Sigmoid colon (tissue), 7 donors: ENCODE data around the gene CACNB2. TPM values are rescaled to one million over a fixed set of nuclear protein-coding genes. Genes with fewer than 3 reads are reported as not detected.

ENCODE experiments used
- DNase-seq: peaks from one replicate; pipeline ENCODE4 v3.0.0-alpha.2; 2019
- H3K27ac ChIP-seq, 4 donors: fragments of 200-600 bp; sonication (generic); one replicate each; pipeline ENCODE4 v1.5.1; 2016 to 2019; ENCODE audit warnings: mild to moderate bottlenecking in 1 of 4
- H3K27me3 ChIP-seq, 3 donors: fragments of 200-600 bp; sonication (generic); one replicate each; pipeline ENCODE4 v1.5.1; 2019; ENCODE audit warnings: mild to moderate bottlenecking in 1 of 3
- H3K36me3 ChIP-seq, 4 donors: fragments of 200-600 bp; sonication (generic); one replicate each; pipeline ENCODE4 v1.5.1; 2016 to 2019
- H3K4me1 ChIP-seq, 4 donors: fragments of 200-600 bp; sonication (generic); one replicate each; pipeline ENCODE4 v1.5.1; 2017 to 2019
- H3K4me3 ChIP-seq, 4 donors: fragments of 200-600 bp; sonication (generic); one replicate each; pipeline ENCODE4 v1.5.1; 2017 to 2019; ENCODE audit warnings: mild to moderate bottlenecking in 2 of 4, moderate library complexity in 1 of 4
- H3K9me3 ChIP-seq, 4 donors: fragments of 200-600 bp in 3 of 4; sonication (generic) in 3 of 4; one replicate each; pipeline versions ENCODE4 v1.5.1 to v1.6.1; 2013 to 2019
- EP300 ChIP-seq, 4 donors: sonication (generic); formaldehyde crosslinking; IDR thresholded peaks; one replicate each; pipeline ENCODE4 v1.6.1; 2017; ENCODE audit warnings: antibody characterized with exemption in 4 of 4
- POLR2A ChIP-seq, 2 donors: fragments of 450-650 bp; IDR thresholded peaks; one replicate each; pipeline ENCODE4 v1.6.1; 2016; ENCODE audit warnings: antibody characterized with exemption in 2 of 2, mild to moderate bottlenecking in 2 of 2, moderate library complexity in 2 of 2
- POLR2AphosphoS5 ChIP-seq, 4 donors: sonication (generic); formaldehyde crosslinking; IDR thresholded peaks; one replicate each; pipeline ENCODE4 v1.6.1; 2017; ENCODE audit warnings: antibody characterized with exemption in 4 of 4
- WGBS, 2 donors: extraction: QIAGEN DNeasy Blood & Tissue Kit; methylation state at CpG; one replicate each; pipeline ENCODE4 v1.1.7; 2013; 5-methylcytosine and 5-hydroxymethylcytosine counted together
- intact Hi-C: fragments of 100-400 bp; cut with DNase I; formaldehyde crosslinking; loops from one replicate; pipeline ENCODE4 v1.15.1; 2023
- polyA plus RNA-seq, 3 donors: library from polyadenylated mRNA; stranded (reverse); fragments of 200-250 nt; gene quantifications; one replicate each; pipeline ENCODE4 v1.2.3, GENCODE V29; 2013
- total RNA-seq, 4 donors: library from RNA; depleted of rRNA; stranded (reverse); fragments of >200 nt; gene quantifications; one replicate each; pipeline ENCODE4 v1.1.0, GENCODE V29; 2016
- TF ChIP-seq, protein P1 (sequence below), 4 experiments: fragments of 450-650 bp in 3 of 4; fragments of 200-600 bp in 1 of 4; IDR thresholded peaks; one replicate each; pipeline ENCODE4 v1.5.1; 2016 to 2019; ENCODE audit warnings: antibody characterized with exemption in 4 of 4, mild to moderate bottlenecking in 3 of 4, moderate library complexity in 2 of 4
- donor health status: healthy with polysubstance abuse.
- donor health status: Bipolar disorder and iron deficiency.
- donor health status: healthy.

The CACNB2 gene
- total and polyA plus RNA-seq, 7 donors = 1.2 to 85.3 (median 36.0) TPM

DNA sequence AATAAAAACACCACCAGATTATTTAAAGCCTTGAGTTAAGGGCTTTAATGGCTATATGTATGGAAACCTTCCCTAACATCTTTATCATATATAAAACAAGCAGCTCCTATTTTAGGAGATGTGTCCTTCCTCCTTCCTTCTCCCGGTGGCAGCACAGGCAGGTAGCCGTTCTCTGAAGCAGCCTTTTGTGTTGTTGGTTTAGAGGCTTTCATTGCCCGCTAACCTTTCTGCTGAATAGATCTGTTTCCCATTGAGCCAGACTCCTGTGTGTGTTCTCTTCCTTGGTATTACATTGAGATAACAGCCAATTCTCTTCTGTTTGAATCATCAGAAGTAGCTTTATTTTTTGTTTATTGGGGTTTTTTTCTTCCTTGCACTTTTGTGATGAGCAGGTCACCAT, 131.3 kb downstream of the CACNB2 start:
- Histone ChIP-seq H3K27ac (no peak overlapping the region), H3K4me1 (peaks cover 0 to 8% (median 0%) of the 10 kb centered on the region in 4 donors), H3K9me3 (no peaks in the 10 kb centered on the region), H3K36me3 (no peaks in the 10 kb centered on the region), H3K27me3 (no peaks in the 10 kb centered on the region), H3K4me3 (no peak overlapping the region)
- 84 to 87% methylated on average over 3 of the region's 3 CpGs for WGBS, 2 donors
- intact Hi-C loops = no loop called here
- TF ChIP-seq POLR2A (IDR thresholded peaks at IDR 0.05) = no peak
- no peak for TF ChIP-seq EP300 (IDR thresholded peaks at IDR 0.05)
- TF ChIP-seq, protein P1, sequence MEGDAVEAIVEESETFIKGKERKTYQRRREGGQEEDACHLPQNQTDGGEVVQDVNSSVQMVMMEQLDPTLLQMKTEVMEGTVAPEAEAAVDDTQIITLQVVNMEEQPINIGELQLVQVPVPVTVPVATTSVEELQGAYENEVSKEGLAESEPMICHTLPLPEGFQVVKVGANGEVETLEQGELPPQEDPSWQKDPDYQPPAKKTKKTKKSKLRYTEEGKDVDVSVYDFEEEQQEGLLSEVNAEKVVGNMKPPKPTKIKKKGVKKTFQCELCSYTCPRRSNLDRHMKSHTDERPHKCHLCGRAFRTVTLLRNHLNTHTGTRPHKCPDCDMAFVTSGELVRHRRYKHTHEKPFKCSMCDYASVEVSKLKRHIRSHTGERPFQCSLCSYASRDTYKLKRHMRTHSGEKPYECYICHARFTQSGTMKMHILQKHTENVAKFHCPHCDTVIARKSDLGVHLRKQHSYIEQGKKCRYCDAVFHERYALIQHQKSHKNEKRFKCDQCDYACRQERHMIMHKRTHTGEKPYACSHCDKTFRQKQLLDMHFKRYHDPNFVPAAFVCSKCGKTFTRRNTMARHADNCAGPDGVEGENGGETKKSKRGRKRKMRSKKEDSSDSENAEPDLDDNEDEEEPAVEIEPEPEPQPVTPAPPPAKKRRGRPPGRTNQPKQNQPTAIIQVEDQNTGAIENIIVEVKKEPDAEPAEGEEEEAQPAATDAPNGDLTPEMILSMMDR (IDR thresholded peaks at IDR 0.05) = no peak
- DNase-seq = no peak

GRCh38 chr10:18273039-18273438, 132.8 kb downstream of the CACNB2 start:
- WGBS, 2 donors = 89 to 93% methylated on average over 3 of the region's 3 CpGs
- Histone ChIP-seq H3K4me3 (no peak overlapping the region), H3K27me3 (no peaks in the 10 kb centered on the region), H3K36me3 (no peaks in the 10 kb centered on the region), H3K9me3 (no peaks in the 10 kb centered on the region), H3K4me1 (peaks cover 0 to 5% (median 0%) of the 10 kb centered on the region in 4 donors), H3K27ac (no peak overlapping the region)
- no peak for DNase-seq
- TF ChIP-seq EP300 (IDR thresholded peaks at IDR 0.05) (no peak), POLR2AphosphoS5 (IDR thresholded peaks at IDR 0.05) (no peak)
- TF ChIP-seq, protein P1 (IDR thresholded peaks at IDR 0.05) = no peak
- intact Hi-C loops = no loop called here

DNA sequence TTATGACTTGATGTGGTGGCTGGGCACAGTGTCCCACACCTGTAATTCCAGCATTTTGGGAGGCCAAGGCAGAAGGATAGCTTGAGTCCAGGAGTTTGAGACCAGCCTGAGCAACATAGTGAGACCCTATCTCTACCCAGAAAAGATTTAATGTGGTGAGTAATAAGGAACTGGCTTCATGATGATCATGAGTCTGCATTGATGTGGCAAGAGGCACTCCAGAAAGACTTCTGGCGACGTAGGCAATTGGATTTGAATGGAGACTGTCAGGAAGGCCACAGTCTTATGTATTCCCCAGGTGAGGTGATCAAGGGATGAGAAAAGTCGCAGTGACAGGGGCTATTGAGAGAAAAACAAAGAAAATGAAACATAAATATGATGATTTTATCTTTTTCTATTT, 138.0 kb downstream of the CACNB2 start:
- peaks cover 0 to 10% (median 8%) of the 10 kb centered on the region in 4 donors for H3K4me1 ChIP-seq
- H3K9me3 ChIP-seq = no peaks in the 10 kb centered on the region
- H3K4me3 ChIP-seq = no peak overlapping the region
- intact Hi-C loops = no loop called here
- no peaks in the 10 kb centered on the region for H3K27me3 ChIP-seq
- TF ChIP-seq POLR2A (IDR thresholded peaks at IDR 0.05) = no peak
- TF ChIP-seq, protein P1 (IDR thresholded peaks at IDR 0.05) = no peak
- 92 to 94% methylated on average over 3 of the region's 3 CpGs for WGBS, 2 donors
- no peak for DNase-seq
- no peak overlapping the region for H3K27ac ChIP-seq
- H3K36me3 ChIP-seq = no peaks in the 10 kb centered on the region

GRCh38 chr10:18279173-18279572, 138.9 kb downstream of the CACNB2 start:
- Histone ChIP-seq H3K27me3 (no peaks in the 10 kb centered on the region), H3K4me3 (no peak overlapping the region), H3K9me3 (no peaks in the 10 kb centered on the region), H3K27ac (no peak overlapping the region), H3K36me3 (no peaks in the 10 kb centered on the region), H3K4me1 (peaks cover 0 to 10% (median 8%) of the 10 kb centered on the region in 4 donors)
- no peak for DNase-seq
- 45 to 89% methylated on average over 4 of the region's 4 CpGs for WGBS, 2 donors
- TF ChIP-seq POLR2A (IDR thresholded peaks at IDR 0.05) (no peak), EP300 (IDR thresholded peaks at IDR 0.05) (no peak), POLR2AphosphoS5 (IDR thresholded peaks at IDR 0.05) (no peak)
- TF ChIP-seq, protein P1 (IDR thresholded peaks at IDR 0.05) = no peak
- intact Hi-C loops = no loop called here

- WGBS, 2 donors = 75 to 83% methylated on average over 2 of the region's 2 CpGs
- Histone ChIP-seq H3K27ac (no peak overlapping the region), H3K27me3 (no peaks in the 10 kb centered on the region), H3K36me3 (no peaks in the 10 kb centered on the region), H3K4me3 (no peak overlapping the region), H3K9me3 (no peaks in the 10 kb centered on the region), H3K4me1 (peaks cover 0 to 12% (median 9%) of the 10 kb centered on the region in 4 donors)
- DNase-seq = no peak
- intact Hi-C loops = no loop called here
- no peak for TF ChIP-seq POLR2AphosphoS5 (IDR thresholded peaks at IDR 0.05)
- TF ChIP-seq POLR2A (IDR thresholded peaks at IDR 0.05) = no peak
- no peak for TF ChIP-seq EP300 (IDR thresholded peaks at IDR 0.05)
- TF ChIP-seq, protein P1 (IDR thresholded peaks at IDR 0.05) = no peak
Observed at GRCh38 chr10:18282094-18282493, 141.9 kb downstream of the CACNB2 start.
